PC-3 (cell line): Measurements from ENCODE around the gene UBE3A. TPM values are rescaled to one million over a fixed set of nuclear protein-coding genes. Genes with fewer than 3 reads are reported as not detected.

Experiments
- ATAC-seq: fragments of 200-7000 bp; cut with Tn5 transposase; 2 replicates; pipeline ENCODE4 v1.9.1; 2020; ENCODE audit warnings: mild to moderate bottlenecking, moderate library complexity
- BruUV-seq: library from RNA; stranded (reverse); fragments of 400-500 nt; replicated peaks from 2 replicates; lab custom pipeline; 2021; lab: Mats Ljungman, UMichigan
- CTCF ChIA-PET: fragments of 300-600 bp; sonication (Branson Sonifier 250); formaldehyde crosslinking; loops from one replicate; lab custom pipeline; 2022; ENCODE audit warnings: antibody characterized with exemption; lab: Charles Lee
- POLR2A ChIA-PET: fragments of 300-600 bp; sonication (Branson Sonifier 250); formaldehyde crosslinking; loops from one replicate; lab custom pipeline; 2022; ENCODE audit warnings: antibody characterized with exemption; ENCODE audit not compliant: unreplicated experiment; lab: Charles Lee
- DNase-seq: peaks from one replicate; pipeline ENCODE4 v3.0.0-alpha.2; 2015
- H2AFZ ChIP-seq: fragments of 300-600 bp; sonication (generic); 2 replicates; pipeline ENCODE4 v1.6.0; 2016; ENCODE audit warnings: antibody characterized with exemption, low read length
- H3F3A ChIP-seq: fragments of 300-600 bp; sonication (generic); one replicate; pipeline ENCODE4 v1.6.0; 2017; ENCODE audit warnings: antibody characterized with exemption, low read length, control low read depth, mild to moderate bottlenecking; ENCODE audit not compliant: unreplicated experiment
- H3K27ac ChIP-seq: fragments of 300-600 bp; sonication (generic); 2 replicates; pipeline ENCODE4 v1.5.1; 2016; ENCODE audit warnings: mild to moderate bottlenecking, low read length
- H3K27me3 ChIP-seq: fragments of 300-600 bp; sonication (generic); 2 replicates; pipeline ENCODE4 v1.6.1; 2016; ENCODE audit warnings: low read length, mixed read lengths
- H3K36me3 ChIP-seq: fragments of 300-600 bp; sonication (generic); 2 replicates; pipeline ENCODE4 v1.6.1; 2016; ENCODE audit warnings: low read depth, mixed run types, low read length, mixed read lengths
- H3K4me1 ChIP-seq: fragments of 300-600 bp; sonication (generic); 2 replicates; pipeline ENCODE4 v1.5.1; 2016; ENCODE audit warnings: low read length; ENCODE audit not compliant: insufficient read depth
- H3K4me2 ChIP-seq: fragments of 300-600 bp; sonication (generic); 2 replicates; pipeline ENCODE4 v1.6.0; 2016; ENCODE audit warnings: low read length
- H3K4me3 ChIP-seq: fragments of 300-600 bp; sonication (generic); 2 replicates; pipeline ENCODE4 v1.5.1; 2016; ENCODE audit warnings: mild to moderate bottlenecking, low read length, mixed read lengths
- H3K79me2 ChIP-seq: fragments of 300-600 bp; sonication (generic); 2 replicates; pipeline ENCODE4 v1.6.1; 2017; ENCODE audit warnings: low read length, mixed read lengths
- H3K9ac ChIP-seq: fragments of 300-600 bp; sonication (generic); 2 replicates; pipeline ENCODE4 v1.6.0; 2016; ENCODE audit warnings: mild to moderate bottlenecking, low read length
- H3K9me2 ChIP-seq: fragments of 300-600 bp; sonication (generic); replicated peaks from 2 replicates; pipeline ENCODE4 v1.6.1; 2016; ENCODE audit warnings: mixed run types, low read length, mixed read lengths
- H3K9me3 ChIP-seq: fragments of 300-600 bp; sonication (generic); 2 replicates; pipeline ENCODE4 v1.6.1; 2016; ENCODE audit warnings: low read length, mixed read lengths
- H4K20me1 ChIP-seq: fragments of 300-600 bp; sonication (generic); 2 replicates; pipeline ENCODE4 v1.6.1; 2016; ENCODE audit warnings: low read length, mixed read lengths
- EZH2 ChIP-seq: fragments of 300-600 bp; sonication (generic); IDR thresholded peaks from one replicate; pipeline ENCODE4 v1.6.1; 2017; ENCODE audit warnings: antibody characterized with exemption, mild to moderate bottlenecking, low read length; ENCODE audit not compliant: unreplicated experiment
- EZH2phosphoT487 ChIP-seq: fragments of 300-600 bp; sonication (generic); IDR thresholded peaks from 2 replicates; pipeline ENCODE4 v1.6.1; 2018; ENCODE audit warnings: mild to moderate bottlenecking, antibody characterized with exemption, low read length, borderline replicate concordance
- intact Hi-C: fragments of 100-400 bp; cut with micrococcal nuclease; formaldehyde crosslinking; loops from 2 replicates; pipeline ENCODE4 v1.9.0; 2023
- total RNA-seq: library from RNA; depleted of rRNA; stranded (reverse); fragments of >200 nt; gene quantifications from 2 replicates; pipeline ENCODE4 v1.2.3, GENCODE V29; 2014
- TF ChIP-seq, protein P1 (sequence below): fragments of 300-600 bp; sonication (generic); conservative IDR thresholded peaks from 2 replicates; pipeline ENCODE4 v1.5.1; 2017; ENCODE audit warnings: antibody characterized with exemption, low read depth, mild to moderate bottlenecking, low read length

The UBE3A gene
- total RNA-seq, 1 experiment from 2014 or later = 59.5 TPM

DNA sequence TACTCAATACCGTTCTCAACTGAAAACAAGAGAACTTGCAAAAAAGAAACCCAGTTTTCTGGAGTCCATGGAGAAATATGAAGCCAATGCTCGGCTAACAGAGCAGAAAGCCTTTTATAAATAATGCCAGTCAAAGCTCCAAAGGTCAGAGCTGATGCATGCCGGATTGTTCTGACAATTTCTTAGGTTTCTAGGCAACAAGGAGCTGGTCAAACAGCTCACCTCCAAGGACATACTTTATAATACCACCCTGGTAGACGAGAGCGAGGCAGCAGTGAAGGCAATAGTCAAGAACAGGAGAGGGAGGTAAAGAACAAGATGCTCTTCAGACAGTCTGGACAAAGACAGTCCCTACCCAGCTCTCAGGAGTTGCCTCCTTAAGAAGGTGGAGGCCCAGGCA, 111.1 kb downstream of the UBE3A start:
- POLR2A ChIA-PET = no interaction called here
- CTCF ChIA-PET = no interaction called here
- Histone ChIP-seq H3K4me1 (no peaks in the 10 kb centered on the region), H3K27me3 (no peaks in the 10 kb centered on the region), H3K79me2 (no peaks in the 10 kb centered on the region), H3K27ac (no peak overlapping the region), H3F3A (no peaks in the 10 kb centered on the region), H4K20me1 (no peaks in the 10 kb centered on the region), H3K36me3 (no peaks in the 10 kb centered on the region), H3K9me3 (no peaks in the 10 kb centered on the region), H3K4me3 (no peak overlapping the region), H3K4me2 (no peak overlapping the region), H3K9ac (no peak overlapping the region), H3K9me2 (no peaks in the 10 kb centered on the region), H2AFZ (no peak overlapping the region)
- intact Hi-C loops = loop anchor here (5.0 kb wide), 1 partner anchor 110 kb away; the partner anchor contains the start of gene UBE3A
- DNase-seq (no peak), ATAC-seq (no peak)
- no TSS peak for BruUV-seq
- TF ChIP-seq, protein P1, sequence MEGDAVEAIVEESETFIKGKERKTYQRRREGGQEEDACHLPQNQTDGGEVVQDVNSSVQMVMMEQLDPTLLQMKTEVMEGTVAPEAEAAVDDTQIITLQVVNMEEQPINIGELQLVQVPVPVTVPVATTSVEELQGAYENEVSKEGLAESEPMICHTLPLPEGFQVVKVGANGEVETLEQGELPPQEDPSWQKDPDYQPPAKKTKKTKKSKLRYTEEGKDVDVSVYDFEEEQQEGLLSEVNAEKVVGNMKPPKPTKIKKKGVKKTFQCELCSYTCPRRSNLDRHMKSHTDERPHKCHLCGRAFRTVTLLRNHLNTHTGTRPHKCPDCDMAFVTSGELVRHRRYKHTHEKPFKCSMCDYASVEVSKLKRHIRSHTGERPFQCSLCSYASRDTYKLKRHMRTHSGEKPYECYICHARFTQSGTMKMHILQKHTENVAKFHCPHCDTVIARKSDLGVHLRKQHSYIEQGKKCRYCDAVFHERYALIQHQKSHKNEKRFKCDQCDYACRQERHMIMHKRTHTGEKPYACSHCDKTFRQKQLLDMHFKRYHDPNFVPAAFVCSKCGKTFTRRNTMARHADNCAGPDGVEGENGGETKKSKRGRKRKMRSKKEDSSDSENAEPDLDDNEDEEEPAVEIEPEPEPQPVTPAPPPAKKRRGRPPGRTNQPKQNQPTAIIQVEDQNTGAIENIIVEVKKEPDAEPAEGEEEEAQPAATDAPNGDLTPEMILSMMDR = no peak
- TF ChIP-seq EZH2phosphoT487 (no peak), EZH2 (no peak)

DNA sequence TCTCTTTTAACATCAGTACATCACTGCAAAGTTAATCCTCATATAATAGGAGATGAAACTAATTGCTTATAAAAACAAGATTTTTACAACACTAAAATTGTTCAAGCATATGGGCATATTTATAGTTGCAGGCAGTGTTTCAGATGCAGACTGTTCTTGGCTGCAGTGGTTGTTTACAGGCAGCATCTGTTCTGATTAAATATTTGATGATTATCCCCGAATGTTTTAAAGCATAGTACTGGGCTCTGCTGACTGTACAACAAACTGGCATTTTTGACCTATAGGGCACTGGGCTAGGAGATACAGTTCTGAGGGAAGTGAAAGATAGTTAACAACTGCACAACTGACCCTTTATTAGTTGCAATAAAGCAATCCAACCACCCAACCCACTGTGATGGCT, 113.6 kb downstream of the UBE3A start:
- Histone ChIP-seq H3K9ac (no peak overlapping the region), H3K4me3 (no peak overlapping the region), H3K4me1 (no peaks in the 10 kb centered on the region), H3F3A (no peaks in the 10 kb centered on the region), H3K79me2 (no peaks in the 10 kb centered on the region), H2AFZ (no peak overlapping the region), H3K27ac (no peak overlapping the region), H3K27me3 (no peaks in the 10 kb centered on the region), H3K9me3 (peaks cover 7% of the 10 kb centered on the region; the same call in 1 of the 2 replicates), H3K4me2 (no peak overlapping the region), H3K9me2 (no peaks in the 10 kb centered on the region), H3K36me3 (no peaks in the 10 kb centered on the region), H4K20me1 (no peaks in the 10 kb centered on the region)
- POLR2A ChIA-PET = no interaction called here
- CTCF ChIA-PET = no interaction called here
- DNase-seq (no peak), ATAC-seq (no peak)
- intact Hi-C loops = loop anchor here (5.0 kb wide), 1 partner anchor 112 kb away; the partner anchor contains the start of gene UBE3A
- TF ChIP-seq, protein P1 = no peak
- no peak for TF ChIP-seq EZH2phosphoT487
- no peak for TF ChIP-seq EZH2
- no TSS peak for BruUV-seq

DNA sequence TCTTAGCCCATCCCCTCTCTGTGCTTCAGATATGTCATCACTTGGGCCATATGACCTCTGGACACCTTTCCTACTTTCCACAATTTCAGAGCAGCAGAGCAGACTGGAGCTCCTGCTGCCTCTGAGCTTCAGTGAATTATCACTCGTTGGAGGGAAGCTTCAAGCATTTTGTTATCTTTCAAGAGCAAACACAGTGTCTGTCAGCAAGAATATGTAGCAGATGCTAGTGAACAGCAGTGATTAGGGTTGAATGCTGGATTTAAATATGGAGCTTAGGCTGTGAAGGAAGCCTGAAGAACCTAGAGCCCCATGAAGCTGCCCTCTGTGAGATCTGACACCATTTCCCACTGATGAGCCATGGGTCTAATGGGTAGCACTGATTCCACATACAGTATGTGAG, 115.4 kb downstream of the UBE3A start:
- TF ChIP-seq, protein P1 = no peak
- TF ChIP-seq EZH2phosphoT487 (no peak), EZH2 (no peak)
- intact Hi-C loops = no loop called here
- POLR2A ChIA-PET = interaction anchor here (0.6 kb wide), 1 partner anchor 63 kb away, joined by 4 read pairs; no protein-coding TSS in a partner anchor

More for the DNA sequence above, 115.4 kb downstream of the UBE3A start:
- H3K9me2 ChIP-seq = no peaks in the 10 kb centered on the region
- no peaks in the 10 kb centered on the region for H4K20me1 ChIP-seq
- no peaks in the 10 kb centered on the region for H3K36me3 ChIP-seq
- H3K27me3 ChIP-seq = no peaks in the 10 kb centered on the region
- no peak overlapping the region for H3K4me2 ChIP-seq
- no peaks in the 10 kb centered on the region for H3F3A ChIP-seq
- H3K9me3 ChIP-seq = peaks cover 7% of the 10 kb centered on the region; the same call in 1 of the 2 replicates
- BruUV-seq = no TSS peak
- ATAC-seq (no peak), DNase-seq (no peak)
- no peak overlapping the region for H3K4me3 ChIP-seq
- no peak overlapping the region for H3K9ac ChIP-seq
- H3K79me2 ChIP-seq = no peaks in the 10 kb centered on the region
- CTCF ChIA-PET = no interaction called here
- no peak overlapping the region for H3K27ac ChIP-seq
- no peak overlapping the region for H2AFZ ChIP-seq
- no peaks in the 10 kb centered on the region for H3K4me1 ChIP-seq
